A549 (cell line): ENCODE data around the gene FAM118B. TPM values are rescaled to one million over a fixed set of nuclear protein-coding genes. Genes with fewer than 3 reads are reported as not detected.
A peak's percentile ranks its signal among the peaks of the same experiment; 100 is the strongest.

Experiments
- ATAC-seq, 2 experiments: fragments of 200-7000 bp in 1 of 2; fragments of >200 bp in 1 of 2; cut with Nextera tagmentation in 1 of 2; cut with Tn5 transposase in 1 of 2; 3 replicates each; pipeline versions ENCODE4 v1.8.0 to v1.9.1; 2018 to 2020; ENCODE audit warnings: mild to moderate bottlenecking in 1 of 2, moderate library complexity in 1 of 2
- CTCF ChIA-PET: fragments of 300-600 bp; sonication (Branson Sonifier 250); formaldehyde crosslinking; extraction: SDS; loops from one replicate; lab custom pipeline; 2021; ENCODE audit warnings: antibody characterized with exemption, inconsistent platforms; lab: Yijun Ruan, JAX
- POLR2A ChIA-PET: fragments of 350-600 bp; formaldehyde crosslinking; extraction: SDS; loops from one replicate; lab custom pipeline; 2021; ENCODE audit warnings: antibody characterized with exemption, inconsistent platforms; lab: Yijun Ruan, JAX
- DNase-seq, 2 experiments: peaks; one replicate each; pipeline versions ENCODE4 v3.0.0 to v3.0.0-alpha.2; 2011 to 2016; ENCODE audit warnings: low read depth in 1 of 2, low spot score in 1 of 2
- FAIRE-seq: peaks from 2 replicates; lab custom pipeline; 2011; peaks lifted over from hg19 to GRCh38; lab: Jason Lieb, UNC
- H3K27ac ChIP-seq, 2 experiments: fragments of >200 bp; sonication (Bioruptor Twin); formaldehyde crosslinking; 3 replicates each; pipeline ENCODE4 v1.5.1; 2016 to 2017
- H3K4me1 ChIP-seq: fragments of >200 bp; sonication (Bioruptor Twin); formaldehyde crosslinking; 3 replicates; pipeline ENCODE4 v1.6.1; 2016
- H3K4me2 ChIP-seq: fragments of >200 bp; sonication (Bioruptor Twin); formaldehyde crosslinking; 3 replicates; pipeline ENCODE4 v1.6.1; 2016
- H3K4me3 ChIP-seq: fragments of >200 bp; sonication (Bioruptor Twin); formaldehyde crosslinking; 3 replicates; pipeline ENCODE4 v1.5.1; 2016
- H3K9me3 ChIP-seq: fragments of >200 bp; sonication (Bioruptor Twin); formaldehyde crosslinking; 3 replicates; pipeline ENCODE4 v1.6.1; 2016
- CTCF ChIP-seq: fragments of >200 bp; sonication (Bioruptor Twin); formaldehyde crosslinking; IDR thresholded peaks from 3 replicates; pipeline ENCODE4 v1.5.1; 2016
- EHF ChIP-seq: fragments of 250-450 bp; sonication (Bioruptor Pico); IDR thresholded peaks from 2 replicates; pipeline ENCODE4 v1.5.0; 2020; ENCODE audit warnings: mild to moderate bottlenecking
- EHMT2 ChIP-seq: fragments of 200-600 bp; sonication (generic); IDR thresholded peaks from 2 replicates; pipeline ENCODE4 v1.6.1; 2016; ENCODE audit warnings: antibody characterized with exemption, low read depth, mild to moderate bottlenecking, moderate library complexity
- FOXS1 ChIP-seq: fragments of 250-450 bp; sonication (Bioruptor Pico); IDR thresholded peaks from 2 replicates; pipeline ENCODE4 v1.5.0; 2020; ENCODE audit warnings: mild to moderate bottlenecking, moderate library complexity
- HEYL ChIP-seq: fragments of 250-450 bp; sonication (Bioruptor Pico); IDR thresholded peaks from 2 replicates; pipeline ENCODE4 v1.8.0; 2021; ENCODE audit warnings: mild to moderate bottlenecking, moderate library complexity
- MAFK ChIP-seq: fragments of 450-650 bp; IDR thresholded peaks from 2 replicates; pipeline ENCODE4 v1.6.1; 2014; ENCODE audit not compliant: partially characterized antibody
- MYC ChIP-seq: IDR thresholded peaks from 2 replicates; pipeline ENCODE4 v1.6.1; 2012; ENCODE audit warnings: mild to moderate bottlenecking, inconsistent platforms, low read length, improper control_type of control experiment, borderline replicate concordance
- NR3C1 ChIP-seq: fragments of >200 bp; sonication (Bioruptor Twin); formaldehyde crosslinking; IDR thresholded peaks from 3 replicates; pipeline ENCODE4 v1.6.1; 2017
- POLR2A ChIP-seq: IDR thresholded peaks from 2 replicates; pipeline ENCODE4 v1.6.1; 2012; ENCODE audit warnings: mild to moderate bottlenecking, low read length
- POLR2AphosphoS2 ChIP-seq: conservative IDR thresholded peaks from 2 replicates; pipeline ENCODE4 v1.6.1; 2012; ENCODE audit warnings: low read length, improper control_type of control experiment, inconsistent platforms
- RAD21 ChIP-seq, 2 experiments: fragments of >200 bp in 1 of 2; sonication (Bioruptor Twin) in 1 of 2; formaldehyde crosslinking in 1 of 2; IDR thresholded peaks in 1 of 2; conservative IDR thresholded peaks in 1 of 2; 2 replicates in 1 of 2; 3 replicates in 1 of 2; pipeline ENCODE4 v1.6.1; 2012 to 2018; ENCODE audit warnings: inconsistent platforms in 1 of 2
- RCOR1 ChIP-seq: fragments of 150-350 bp; IDR thresholded peaks from 2 replicates; pipeline ENCODE4 v1.6.1; 2014; ENCODE audit warnings: antibody characterized with exemption, low read length, low read depth
- SMC3 ChIP-seq: fragments of >200 bp; sonication (Bioruptor Twin); formaldehyde crosslinking; IDR thresholded peaks from 3 replicates; pipeline ENCODE4 v1.6.1; 2018; ENCODE audit warnings: inconsistent platforms
- SREBF2 ChIP-seq: fragments of 450-650 bp; IDR thresholded peaks from 2 replicates; pipeline ENCODE4 v1.6.1; 2014; ENCODE audit warnings: mild to moderate bottlenecking, moderate library complexity
- ZFP36 ChIP-seq: fragments of 450-650 bp; IDR thresholded peaks from 2 replicates; pipeline ENCODE4 v1.6.1; 2014; ENCODE audit warnings: borderline replicate concordance; ENCODE audit not compliant: partially characterized antibody
- WGBS: methylation state at CpG from one replicate; pipeline ENCODE4 v1.1.6; 2017; ENCODE audit errors: missing lambda C conversion rate; 5-methylcytosine and 5-hydroxymethylcytosine counted together
- polyA plus RNA-seq, 4 experiments: library from polyadenylated mRNA; depleted of rRNA in 3 of 4; stranded (reverse); fragments of >200 nt; fragmentation: RNase III in 1 of 4; extraction: RNeasy Plus Mini Kit Qiagen cat#74134 plus additional on column Dnase treatment in 1 of 4; gene quantifications; 2 replicates in 3 of 4; 3 replicates in 1 of 4; pipeline ENCODE4 v1.2.3, GENCODE V29; 2011 to 2017
- small RNA-seq, 6 experiments: library from RNA; depleted of rRNA; stranded (forward); fragments of <200 nt; gene quantifications; one replicate each; pipeline ENCODE3, GENCODE V24; 2012
- TF ChIP-seq, protein P1 (sequence below): IDR thresholded peaks from 2 replicates; pipeline ENCODE4 v1.6.1; 2012
- TF ChIP-seq, protein P2 (sequence below): IDR thresholded peaks from 2 replicates; pipeline ENCODE4 v1.6.1; 2012

FAM118B gene
- polyA plus RNA-seq, 2 of the 4 experiments (the other 2 are of a cell fraction), result 14.9 to 23.9 TPM

DNA sequence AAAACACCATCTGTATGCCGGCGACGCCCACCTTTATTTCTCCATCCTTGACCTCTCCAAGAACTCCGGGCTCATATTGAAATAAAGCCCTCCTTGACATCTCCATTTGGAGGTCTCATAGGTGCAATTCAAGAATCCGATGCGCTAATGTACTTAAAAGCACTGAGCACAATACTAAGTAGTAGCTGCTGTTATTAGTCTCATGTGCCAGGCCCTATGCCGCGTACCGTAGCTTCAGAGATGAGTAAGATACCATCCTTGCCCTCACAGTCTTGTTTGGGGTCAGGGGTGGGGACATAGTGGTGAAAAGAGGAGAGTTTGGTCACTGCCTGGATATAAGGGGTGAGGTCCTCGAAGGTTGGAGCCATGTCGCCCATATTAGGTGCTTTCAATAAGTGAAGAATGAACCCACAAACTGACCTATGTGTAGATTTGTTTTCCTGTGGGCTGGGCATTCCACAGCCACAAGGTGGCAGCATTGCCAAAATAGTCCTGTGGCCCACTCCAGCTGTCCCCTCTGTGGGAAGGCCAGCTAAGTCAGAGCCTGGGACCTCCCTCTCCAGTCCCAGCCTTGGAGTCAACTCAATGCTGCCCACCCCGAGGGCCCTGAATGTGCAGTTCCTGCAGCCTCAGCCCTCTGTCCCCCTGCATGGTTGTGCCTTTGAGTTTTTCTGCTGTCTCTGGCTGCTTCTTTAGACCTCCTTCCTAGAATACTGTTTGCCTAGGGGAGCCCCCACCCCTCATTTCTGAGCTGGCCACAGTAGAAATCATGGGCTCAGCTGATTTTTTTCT lies 98.8 kb downstream of the FAM118B start:
- Histone ChIP-seq H3K4me3 (no peak overlapping the region), H3K9me3 (no peaks in the 10 kb centered on the region), H3K4me2 (no peak overlapping the region), H3K27ac (no peak overlapping the region), H3K4me1 (no peaks in the 10 kb centered on the region)
- POLR2A ChIA-PET, result interaction anchor here (1.0 kb wide), 1 partner anchor 170 kb away, joined by 5 read pairs; no protein-coding TSS in a partner anchor
- DNase-seq (peak; percentile 60 to 63), FAIRE-seq (no peak), ATAC-seq (peak; percentile 96 to 99)
- CTCF ChIA-PET, result interaction anchor here (0.6 to 3.7 kb wide), 47 partner anchors 9 to 764 kb away, joined by 3 to 22 read pairs (median 3); no protein-coding TSS in a partner anchor
- no peak for TF ChIP-seq EHMT2
- peak; percentile 70 for TF ChIP-seq CTCF
- peak; percentile 69 for TF ChIP-seq SMC3
- peak; percentile 79 to 87 for TF ChIP-seq RAD21 (conservative IDR thresholded peaks at IDR 0.05 in 1 of 2, IDR thresholded peaks at IDR 0.05 in 1 of 2)
- TF ChIP-seq, protein P1, sequence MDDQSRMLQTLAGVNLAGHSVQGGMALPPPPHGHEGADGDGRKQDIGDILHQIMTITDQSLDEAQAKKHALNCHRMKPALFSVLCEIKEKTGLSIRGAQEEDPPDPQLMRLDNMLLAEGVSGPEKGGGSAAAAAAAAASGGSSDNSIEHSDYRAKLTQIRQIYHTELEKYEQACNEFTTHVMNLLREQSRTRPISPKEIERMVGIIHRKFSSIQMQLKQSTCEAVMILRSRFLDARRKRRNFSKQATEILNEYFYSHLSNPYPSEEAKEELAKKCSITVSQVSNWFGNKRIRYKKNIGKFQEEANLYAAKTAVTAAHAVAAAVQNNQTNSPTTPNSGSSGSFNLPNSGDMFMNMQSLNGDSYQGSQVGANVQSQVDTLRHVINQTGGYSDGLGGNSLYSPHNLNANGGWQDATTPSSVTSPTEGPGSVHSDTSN, result no peak
- WGBS, result 57% methylated on average over 12 of the region's 12 CpGs

DNA sequence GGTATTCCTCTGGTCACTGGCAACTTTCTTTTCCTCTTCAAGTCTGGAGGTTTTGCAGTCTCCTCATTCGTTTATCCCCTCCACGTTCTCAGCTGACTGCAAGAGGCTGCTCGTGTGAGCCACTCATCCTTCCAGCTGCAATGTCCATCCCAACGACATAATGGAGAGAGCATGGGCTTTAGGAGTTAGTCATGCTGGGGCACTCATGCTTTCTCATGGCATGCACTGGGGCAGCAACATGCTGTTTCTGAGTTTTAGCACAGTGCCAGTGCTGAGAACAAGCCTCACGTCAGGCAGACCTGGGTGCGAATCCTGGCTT lies 99.4 kb downstream of the FAM118B start:
- H3K4me2 ChIP-seq, result no peak overlapping the region
- WGBS, result 72% methylated on average over 5 of the region's 6 CpGs
- no peak; a peak in 1 of 6 replicates for ATAC-seq
- no peaks in the 10 kb centered on the region for H3K4me1 ChIP-seq
- POLR2A ChIA-PET, result interaction anchor here (1.0 kb wide), 1 partner anchor 170 kb away, joined by 5 read pairs; no protein-coding TSS in a partner anchor
- no peak for DNase-seq
- no peak overlapping the region for H3K27ac ChIP-seq
- H3K4me3 ChIP-seq, result no peak overlapping the region
- CTCF ChIA-PET, result interaction anchor here (0.6 to 3.7 kb wide), 38 partner anchors 8 to 763 kb away, joined by 3 to 22 read pairs (median 3); no protein-coding TSS in a partner anchor
- no peak for FAIRE-seq
- TF ChIP-seq SREBF2 (no peak), ZFP36 (no peak)
- H3K9me3 ChIP-seq, result no peaks in the 10 kb centered on the region

DNA sequence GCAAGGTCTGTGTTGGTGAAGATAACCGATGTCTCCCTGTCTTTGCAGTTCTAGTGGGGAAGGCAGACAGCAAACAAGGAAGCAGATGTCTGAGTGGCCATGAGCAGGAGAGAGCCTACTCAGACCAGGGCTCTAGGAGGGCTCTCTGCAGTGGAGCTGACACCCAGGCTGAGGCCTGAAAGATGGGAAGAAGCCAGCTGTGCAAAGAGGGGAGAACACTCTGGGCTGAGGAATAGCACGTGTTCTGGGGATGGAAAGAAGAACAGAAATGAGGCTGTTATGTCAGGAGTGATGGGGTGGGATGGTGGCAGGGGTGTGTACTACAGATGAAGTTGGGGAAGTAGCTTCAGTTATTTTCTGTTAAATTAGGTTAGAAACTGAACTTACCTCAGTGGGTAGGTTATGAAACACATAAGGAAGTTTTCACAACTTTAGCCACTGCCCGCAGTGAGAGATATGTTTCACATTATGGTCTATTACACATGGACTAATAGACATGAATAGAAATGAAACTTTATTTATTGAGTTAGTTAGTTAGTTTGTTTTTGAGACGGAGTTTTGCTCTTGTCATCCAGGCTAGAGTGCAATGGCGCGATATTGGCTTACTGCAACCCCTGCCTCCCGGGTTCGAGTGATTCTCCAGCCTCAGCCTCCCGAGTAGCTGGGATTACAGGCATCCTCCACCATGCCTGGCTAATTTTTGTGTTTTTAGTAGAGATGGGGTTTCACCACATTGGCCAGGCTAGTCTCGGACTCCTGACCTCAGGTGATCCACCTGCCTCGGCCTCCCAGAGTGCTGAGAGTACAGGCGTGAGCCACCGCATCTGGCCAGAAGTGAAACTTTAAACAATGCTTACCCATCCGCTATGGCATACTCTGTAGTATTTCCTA lies 100.1 kb downstream of the FAM118B start:
- no peak overlapping the region for H3K4me2 ChIP-seq
- no peaks in the 10 kb centered on the region for H3K9me3 ChIP-seq
- TF ChIP-seq RAD21 (conservative IDR thresholded peaks at IDR 0.05 in 1 of 2, IDR thresholded peaks at IDR 0.05 in 1 of 2) (no peak), EHMT2 (no peak), MAFK (no peak), MYC (no peak), RCOR1 (no peak), POLR2AphosphoS2 (no peak), HEYL (CRISPR knock-in tag) (no peak), NR3C1 (no peak), EHF (no peak), FOXS1 (CRISPR knock-in tag) (no peak), POLR2A (no peak)
- TF ChIP-seq, protein P2, sequence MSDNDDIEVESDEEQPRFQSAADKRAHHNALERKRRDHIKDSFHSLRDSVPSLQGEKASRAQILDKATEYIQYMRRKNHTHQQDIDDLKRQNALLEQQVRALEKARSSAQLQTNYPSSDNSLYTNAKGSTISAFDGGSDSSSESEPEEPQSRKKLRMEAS, result no peak
- ChIA-PET POLR2A (no interaction called here), CTCF (interaction anchor here (0.7 to 3.7 kb wide), 19 partner anchors 8 to 679 kb away, joined by 3 to 22 read pairs (median 4); no protein-coding TSS in a partner anchor)
- 95% methylated on average over 14 of the region's 14 CpGs for WGBS
- H3K4me3 ChIP-seq, result no peak overlapping the region
- no peak for DNase-seq
- ATAC-seq, result no peak
- FAIRE-seq, result no peak
- no peak overlapping the region for H3K27ac ChIP-seq
- no peaks in the 10 kb centered on the region for H3K4me1 ChIP-seq

Small RNAs within 50 kb of the gene (small RNA-seq; reads per million reads assigned to genes)
- gene AP001893.2 (0 reads per million in 6 experiments), gene RN7SL351P (0 reads per million in 6 experiments), gene RNU4-86P (0 reads per million in 6 experiments)

Other genes starting within 250 kb of the FAM118B start
- gene CDON, start 148.9 kb upstream of the FAM118B start, polyA plus RNA-seq (2011; rRNA removed), result 5.6 and 7.8 TPM in 2 replicates
- 1.3 to 1.9 TPM (median 1.7 TPM) in 3 replicates for gene CDON, start 148.9 kb upstream of the FAM118B start, polyA plus RNA-seq (2017; fragmentation: RNase III; extraction: RNeasy Plus Mini Kit Qiagen cat#74134 plus additional on column Dnase treatment)
- 16.2 and 20.6 TPM in 2 replicates for gene RPUSD4, start 132 bp upstream of the FAM118B start, polyA plus RNA-seq (2011; rRNA removed)
- 15.4 to 18.1 TPM (median 16.4 TPM) in 3 replicates for gene RPUSD4, start 132 bp upstream of the FAM118B start, polyA plus RNA-seq (2017; fragmentation: RNase III; extraction: RNeasy Plus Mini Kit Qiagen cat#74134 plus additional on column Dnase treatment)
- gene SRPRA, start 57.1 kb downstream of the FAM118B start, polyA plus RNA-seq (2011; rRNA removed), result 92.2 and 99.6 TPM in 2 replicates
- gene SRPRA, start 57.1 kb downstream of the FAM118B start, polyA plus RNA-seq (2017; fragmentation: RNase III; extraction: RNeasy Plus Mini Kit Qiagen cat#74134 plus additional on column Dnase treatment), result 43.1 to 47.1 TPM (median 45.1 TPM) in 3 replicates
- 22.7 and 23.8 TPM in 2 replicates for gene FOXRED1, start 57.4 kb downstream of the FAM118B start, polyA plus RNA-seq (2011; rRNA removed)
- gene FOXRED1, start 57.4 kb downstream of the FAM118B start, polyA plus RNA-seq (2017; fragmentation: RNase III; extraction: RNeasy Plus Mini Kit Qiagen cat#74134 plus additional on column Dnase treatment), result 27.8 to 30.1 TPM (median 28.9 TPM) in 3 replicates
- 4.5 and 7.4 TPM in 2 replicates for gene TIRAP, start 71.3 kb downstream of the FAM118B start, polyA plus RNA-seq (2011; rRNA removed)
- gene TIRAP, start 71.3 kb downstream of the FAM118B start, polyA plus RNA-seq (2017; fragmentation: RNase III; extraction: RNeasy Plus Mini Kit Qiagen cat#74134 plus additional on column Dnase treatment), result 4.5 to 5.4 TPM (median 4.9 TPM) in 3 replicates
- gene DCPS, start 92.3 kb downstream of the FAM118B start, polyA plus RNA-seq (2011; rRNA removed), result 21.3 and 23.0 TPM in 2 replicates
- 17.0 to 17.9 TPM (median 17.8 TPM) in 3 replicates for gene DCPS, start 92.3 kb downstream of the FAM118B start, polyA plus RNA-seq (2017; fragmentation: RNase III; extraction: RNeasy Plus Mini Kit Qiagen cat#74134 plus additional on column Dnase treatment)
- 11.9 and 17.3 TPM in 2 replicates for gene ST3GAL4, start 143.9 kb downstream of the FAM118B start, polyA plus RNA-seq (2011; rRNA removed)
- gene ST3GAL4, start 143.9 kb downstream of the FAM118B start, polyA plus RNA-seq (2017; fragmentation: RNase III; extraction: RNeasy Plus Mini Kit Qiagen cat#74134 plus additional on column Dnase treatment), result 16.5 to 19.7 TPM (median 17.5 TPM) in 3 replicates